Measurements from ENCODE around the gene UCMA. TPM values are rescaled to one million over a fixed set of nuclear protein-coding genes. Genes with fewer than 3 reads are reported as not detected.

UCMA gene
- polyA plus RNA-seq, 3 donors: not detected

GRCh38 chr10:13188593-13188992 lies 45.6 kb downstream of the UCMA start:
- DNase-seq: no peak

GRCh38 chr10:13187135-13187534 lies 47.0 kb downstream of the UCMA start:
- no peak for DNase-seq

DNA sequence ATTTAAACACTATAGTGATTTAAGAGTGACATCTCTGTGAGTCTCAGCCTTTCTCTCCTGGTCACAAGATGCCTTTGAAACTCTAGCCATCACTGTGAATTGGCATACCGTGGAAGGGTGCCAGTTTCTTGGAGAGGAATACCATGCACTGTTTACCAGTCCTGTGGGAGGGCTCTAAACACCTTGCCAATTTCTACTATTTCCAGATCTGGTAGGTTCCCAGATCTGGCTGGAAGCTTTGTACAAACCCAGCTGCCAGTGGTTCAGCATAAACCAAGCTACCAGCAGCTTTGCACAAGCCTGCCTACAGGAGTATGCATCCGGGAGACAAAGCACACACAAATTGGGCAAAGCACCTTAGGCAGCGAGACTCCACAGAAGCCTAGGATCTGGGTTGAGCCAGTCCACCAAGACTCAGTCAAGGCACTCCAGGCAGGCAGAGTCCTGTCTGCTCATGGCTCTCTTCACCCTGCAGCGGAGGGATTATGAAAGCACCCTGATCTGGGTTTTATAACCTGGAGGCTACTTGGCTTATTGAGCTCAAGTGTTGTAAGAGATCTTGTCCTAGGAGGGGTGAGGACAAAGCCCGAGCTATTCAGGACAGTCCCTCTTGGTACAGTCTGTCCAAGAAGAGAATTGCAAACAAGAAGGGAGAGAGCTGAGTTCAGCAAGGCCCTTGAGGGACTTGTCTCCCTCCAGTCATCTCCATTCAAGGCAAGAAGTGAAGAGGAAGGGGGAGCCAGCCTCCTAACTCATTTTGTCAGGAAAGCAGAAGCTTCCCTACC lies 49.3 kb downstream of the UCMA start:
- no peak for DNase-seq

DNA sequence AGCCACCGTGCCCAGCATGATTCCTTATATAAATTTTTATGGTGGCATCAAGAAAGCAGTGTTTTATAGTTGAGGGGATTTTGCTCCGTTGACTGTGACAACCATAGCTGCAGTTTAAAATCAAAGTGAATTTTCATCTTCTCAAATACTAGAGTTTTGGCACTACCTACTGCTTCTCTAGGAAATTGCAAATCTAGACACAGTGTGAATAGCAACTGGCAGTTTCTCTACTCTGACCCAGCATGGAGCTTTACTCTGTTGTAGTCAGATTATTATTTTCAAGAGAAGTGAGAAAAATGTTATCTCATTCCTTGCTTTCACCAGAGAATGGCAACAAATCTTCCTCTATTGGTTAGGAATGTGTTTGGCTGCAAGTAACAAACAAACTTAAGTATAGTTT lies 49.9 kb downstream of the UCMA start:
- no peak for DNase-seq

DNA sequence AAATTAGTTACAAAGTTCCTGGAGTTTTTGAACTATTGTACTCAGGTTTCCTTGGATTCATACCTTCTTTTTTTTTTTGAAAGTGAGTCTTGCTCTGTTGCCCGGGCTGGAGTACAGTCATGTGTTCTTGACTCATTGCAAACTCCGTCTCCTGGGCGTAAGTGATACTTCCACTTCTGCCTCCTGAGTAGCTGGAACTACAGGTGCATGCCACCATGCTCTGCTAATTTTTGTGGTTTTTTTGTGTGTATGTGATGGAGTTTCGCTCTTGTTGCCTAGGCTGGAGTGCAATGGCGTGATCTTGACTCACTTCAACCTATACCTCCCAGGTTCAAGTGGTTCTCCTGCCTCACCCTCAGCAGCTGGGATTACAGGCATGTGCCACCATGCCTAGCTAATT lies 50.5 kb downstream of the UCMA start:
- no peak for DNase-seq

GRCh38 chr10:13182424-13182823 lies 51.8 kb downstream of the UCMA start:
- DNase-seq: no peak

- DNase-seq: no peak
Measured at GRCh38 chr10:13180788-13181187, 53.4 kb downstream of the UCMA start.

DNA sequence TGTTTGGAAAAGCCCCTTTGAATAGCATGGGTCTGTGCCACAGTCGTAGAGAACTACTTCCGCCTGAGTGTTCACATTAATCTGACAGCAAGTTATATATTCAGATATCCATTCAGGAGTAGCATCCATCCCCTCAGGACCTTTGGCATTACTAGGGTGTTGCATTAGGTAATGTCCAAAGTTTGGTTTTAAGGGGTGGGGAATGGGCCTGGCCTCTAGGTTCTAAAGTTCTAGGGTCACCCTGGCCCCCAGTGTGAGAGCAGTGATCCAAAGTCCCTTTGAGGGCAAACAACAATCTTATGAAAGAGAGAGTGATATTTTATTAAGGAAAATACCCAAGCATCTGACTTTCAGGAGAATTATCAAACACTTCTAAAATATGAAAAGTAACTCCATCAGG lies 60.6 kb downstream of the UCMA start:
- DNase-seq: no peak

Other genes with a start within 250 kb of the UCMA start
- gene CCDC3, start 232.7 kb downstream of the UCMA start, polyA plus RNA-seq (ENCODE audit: insufficient read length in 3 of 3): 10 to 100 TPM in 2 of 3 donors, 1 to 10 TPM in 1; 9.9 to 16.1 (median 12.7) TPM
- 10 to 100 TPM; 29.3 to 35.7 (median 34.3) TPM for gene OPTN, start 134.2 kb downstream of the UCMA start, polyA plus RNA-seq (ENCODE audit: insufficient read length in 3 of 3)
- gene MCM10, start 72.8 kb downstream of the UCMA start, polyA plus RNA-seq (ENCODE audit: insufficient read length in 3 of 3): 10 to 100 TPM; 11.5 to 13.5 (median 11.8) TPM
- 10 to 100 TPM; 24.3 to 44.9 (median 36.5) TPM for gene PHYH, start 65.7 kb upstream of the UCMA start, polyA plus RNA-seq (ENCODE audit: insufficient read length in 3 of 3)
- gene SEPHS1, start 113.9 kb upstream of the UCMA start, polyA plus RNA-seq (ENCODE audit: insufficient read length in 3 of 3): 100 to 1,000 TPM; 114 to 129 (median 127) TPM

All from renal pelvis (tissue), 4 donors.